ENCODE measurements around the gene FLT3LG.
"Not testable (repeated sequence)": the region's sequence is repeated elsewhere in the genome, so short reads cannot be mapped to it uniquely, and the experiment has no call there.

FLT3LG gene

GRCh38 chr19:49441960-49442350 is 32.1 kb upstream of the FLT3LG start:
- no peak overlapping the region for H3K9ac ChIP-seq (ENCODE audit: low read length)
- peaks cover 3% of the 10 kb centered on the region for H3K4me1 ChIP-seq (ENCODE audit: control insufficient read depth, low read depth, low read length)
- H3K4me3 ChIP-seq (ENCODE audit: low read length) = peak overlapping the region; percentile 52
- H3K9me3 ChIP-seq (ENCODE audit: control insufficient read depth, low read depth, low read length) = no peaks in the 10 kb centered on the region
- peaks cover 5% of the 10 kb centered on the region for H3K36me3 ChIP-seq (ENCODE audit: control insufficient read depth, low read depth, low read length)
- H3K27ac ChIP-seq (ENCODE audit: low read length) = no peak overlapping the region
- H3K27me3 ChIP-seq (ENCODE audit: control insufficient read depth, insufficient read depth, low read length) = peaks cover 53% of the 10 kb centered on the region

GRCh38 chr19:49442354-49442753 is 31.7 kb upstream of the FLT3LG start:
- peaks cover 5% of the 10 kb centered on the region for H3K36me3 ChIP-seq (ENCODE audit: control insufficient read depth, low read depth, low read length)
- H3K9ac ChIP-seq (ENCODE audit: low read length) = no peak overlapping the region
- peaks cover 49% of the 10 kb centered on the region for H3K27me3 ChIP-seq (ENCODE audit: control insufficient read depth, insufficient read depth, low read length)
- H3K4me1 ChIP-seq (ENCODE audit: control insufficient read depth, low read depth, low read length) = peaks cover 3% of the 10 kb centered on the region
- H3K4me3 ChIP-seq (ENCODE audit: low read length) = peak overlapping the region; percentile 52
- no peaks in the 10 kb centered on the region for H3K9me3 ChIP-seq (ENCODE audit: control insufficient read depth, low read depth, low read length)
- H3K27ac ChIP-seq (ENCODE audit: low read length) = no peak overlapping the region

DNA sequence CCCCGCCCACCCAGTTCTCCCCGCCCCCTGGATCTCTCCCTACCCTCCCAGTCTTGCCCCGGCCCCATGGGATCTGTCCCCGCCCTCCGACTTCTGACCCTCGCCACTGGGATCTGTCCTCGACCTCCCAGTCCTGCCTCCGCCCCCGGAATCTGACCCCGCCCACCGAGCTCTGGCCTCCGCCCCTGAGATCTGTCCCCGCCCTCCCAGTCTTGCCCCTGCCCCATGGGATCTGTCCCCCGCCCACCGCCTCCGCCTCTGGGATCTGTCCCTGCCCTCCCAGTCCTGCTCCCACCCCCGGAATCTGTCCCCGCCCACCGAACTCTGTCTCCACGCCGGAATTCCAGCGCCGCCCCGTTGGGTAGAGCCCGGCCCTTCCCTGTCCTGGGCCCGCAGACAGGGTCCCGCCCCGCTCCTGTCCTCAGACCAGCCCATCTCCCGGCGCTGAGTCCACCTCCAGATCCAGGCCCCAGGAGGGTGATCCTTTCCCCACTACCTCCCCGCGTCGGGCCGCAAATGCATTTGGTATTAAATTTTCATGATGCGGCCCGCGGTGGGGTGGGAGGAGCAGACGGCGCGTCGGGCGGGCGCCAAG is 31.1 kb upstream of the FLT3LG start:
- Histone ChIP-seq H3K36me3 (ENCODE audit: control insufficient read depth, low read depth, low read length) (peaks cover 5% of the 10 kb centered on the region), H3K27me3 (ENCODE audit: control insufficient read depth, insufficient read depth, low read length) (peaks cover 44% of the 10 kb centered on the region), H3K4me3 (ENCODE audit: low read length) (peak overlapping the region; percentile 78), H3K27ac (ENCODE audit: low read length) (no peak overlapping the region), H3K9ac (ENCODE audit: low read length) (peak overlapping the region; percentile 46), H3K9me3 (ENCODE audit: control insufficient read depth, low read depth, low read length) (no peaks in the 10 kb centered on the region), H3K4me1 (ENCODE audit: control insufficient read depth, low read depth, low read length) (peaks cover 3% of the 10 kb centered on the region)

GRCh38 chr19:49443366-49444099 is 30.5 kb upstream of the FLT3LG start:
- Histone ChIP-seq H3K4me1 (ENCODE audit: control insufficient read depth, low read depth, low read length) (peaks cover 3% of the 10 kb centered on the region), H3K27me3 (ENCODE audit: control insufficient read depth, insufficient read depth, low read length) (peaks cover 38% of the 10 kb centered on the region), H3K4me3 (ENCODE audit: low read length) (peak overlapping the region; percentile 78), H3K9me3 (ENCODE audit: control insufficient read depth, low read depth, low read length) (no peaks in the 10 kb centered on the region), H3K36me3 (ENCODE audit: control insufficient read depth, low read depth, low read length) (peaks cover 5% of the 10 kb centered on the region), H3K9ac (ENCODE audit: low read length) (peak overlapping the region; percentile 46), H3K27ac (ENCODE audit: low read length) (no peak overlapping the region)

- not testable (repeated sequence) for H3K4me1 ChIP-seq (ENCODE audit: control insufficient read depth, low read depth, low read length); H3K36me3 ChIP-seq (ENCODE audit: control insufficient read depth, low read depth, low read length); H3K9me3 ChIP-seq (ENCODE audit: control insufficient read depth, low read depth, low read length); H3K9ac ChIP-seq (ENCODE audit: low read length); H3K27ac ChIP-seq (ENCODE audit: low read length)
- Histone ChIP-seq H3K27me3 (ENCODE audit: control insufficient read depth, insufficient read depth, low read length) (peaks cover 31% of the 10 kb centered on the region), H3K4me3 (ENCODE audit: low read length) (peak overlapping the region; percentile 78)
Observed at GRCh38 chr19:49444100-49444700, 29.8 kb upstream of the FLT3LG start.

GRCh38 chr19:49445997-49446396 is 28.0 kb upstream of the FLT3LG start:
- H3K9me3 ChIP-seq (ENCODE audit: control insufficient read depth, low read depth, low read length) = no peaks in the 10 kb centered on the region
- peaks cover 9% of the 10 kb centered on the region for H3K36me3 ChIP-seq (ENCODE audit: control insufficient read depth, low read depth, low read length)
- H3K27ac ChIP-seq (ENCODE audit: low read length) = no peak overlapping the region
- H3K4me1 ChIP-seq (ENCODE audit: control insufficient read depth, low read depth, low read length) = peaks cover 3% of the 10 kb centered on the region
- no peak overlapping the region for H3K4me3 ChIP-seq (ENCODE audit: low read length)
- H3K9ac ChIP-seq (ENCODE audit: low read length) = no peak overlapping the region
- peaks cover 13% of the 10 kb centered on the region for H3K27me3 ChIP-seq (ENCODE audit: control insufficient read depth, insufficient read depth, low read length)

- no peaks in the 10 kb centered on the region for H3K27me3 ChIP-seq (ENCODE audit: control insufficient read depth, insufficient read depth, low read length)
- no peaks in the 10 kb centered on the region for H3K9me3 ChIP-seq (ENCODE audit: control insufficient read depth, low read depth, low read length)
- peaks cover 9% of the 10 kb centered on the region for H3K36me3 ChIP-seq (ENCODE audit: control insufficient read depth, low read depth, low read length)
- H3K4me3 ChIP-seq (ENCODE audit: low read length) = no peak overlapping the region
- H3K4me1 ChIP-seq (ENCODE audit: control insufficient read depth, low read depth, low read length) = no peaks in the 10 kb centered on the region
- H3K27ac ChIP-seq (ENCODE audit: low read length) = no peak overlapping the region
- no peak overlapping the region for H3K9ac ChIP-seq (ENCODE audit: low read length)
Observed at GRCh38 chr19:49447485-49448431, 26.3 kb upstream of the FLT3LG start.

GRCh38 chr19:49448432-49448786 is 25.6 kb upstream of the FLT3LG start:
- Histone ChIP-seq H3K4me3 (ENCODE audit: low read length) (no peak overlapping the region), H3K36me3 (ENCODE audit: control insufficient read depth, low read depth, low read length) (peaks cover 9% of the 10 kb centered on the region), H3K27me3 (ENCODE audit: control insufficient read depth, insufficient read depth, low read length) (no peaks in the 10 kb centered on the region), H3K27ac (ENCODE audit: low read length) (no peak overlapping the region), H3K9ac (ENCODE audit: low read length) (no peak overlapping the region), H3K9me3 (ENCODE audit: control insufficient read depth, low read depth, low read length) (no peaks in the 10 kb centered on the region), H3K4me1 (ENCODE audit: control insufficient read depth, low read depth, low read length) (no peaks in the 10 kb centered on the region)

- Histone ChIP-seq H3K27ac (ENCODE audit: low read length) (no peak overlapping the region), H3K4me3 (ENCODE audit: low read length) (peak overlapping the region; percentile 89), H3K9me3 (ENCODE audit: control insufficient read depth, low read depth, low read length) (no peaks in the 10 kb centered on the region), H3K4me1 (ENCODE audit: control insufficient read depth, low read depth, low read length) (peaks cover 4% of the 10 kb centered on the region), H3K36me3 (ENCODE audit: control insufficient read depth, low read depth, low read length) (peaks cover 9% of the 10 kb centered on the region), H3K27me3 (ENCODE audit: control insufficient read depth, insufficient read depth, low read length) (no peaks in the 10 kb centered on the region), H3K9ac (ENCODE audit: low read length) (no peak overlapping the region)
Observed at GRCh38 chr19:49450405-49450804, 23.6 kb upstream of the FLT3LG start.

DNA sequence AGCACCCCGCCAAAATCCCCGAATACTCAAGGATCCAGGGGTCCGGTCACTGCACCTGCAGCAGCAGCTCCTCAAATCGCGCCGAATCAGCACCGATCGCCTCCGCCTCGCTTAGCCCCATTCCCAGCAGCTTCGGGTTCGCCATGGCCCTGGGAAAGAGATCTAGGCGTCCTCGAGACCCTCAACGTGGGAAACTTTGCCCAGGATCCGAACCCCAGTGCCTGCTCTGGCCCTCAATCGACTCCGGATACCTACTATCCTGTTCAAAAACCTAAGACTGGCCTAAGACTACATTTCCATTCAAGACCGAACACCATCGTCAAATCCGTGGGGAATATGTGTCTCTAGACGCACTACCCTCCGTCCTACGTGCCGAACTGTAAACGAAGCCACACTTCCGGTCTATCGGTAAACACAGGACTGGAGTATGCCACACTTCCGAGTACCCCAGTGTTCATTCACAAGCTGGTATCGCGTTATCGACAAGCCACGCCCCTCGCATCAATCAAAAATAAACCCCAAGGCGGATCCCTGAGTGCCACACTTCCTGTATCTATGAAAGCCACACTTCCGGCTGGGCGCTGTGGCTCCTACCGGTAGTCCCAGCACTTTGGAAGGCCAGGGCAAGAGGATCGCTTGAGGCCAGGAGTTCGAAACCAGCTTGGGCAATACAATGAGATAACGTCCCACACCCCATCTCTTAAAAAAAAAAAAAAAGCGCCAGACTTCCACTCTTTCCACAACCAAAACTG is 22.4 kb upstream of the FLT3LG start, which contains the start of gene PIH1D1:
PIH1D1 (minus strand) TSS at position 385 of the 752 bp plus-strand sequence; CDS start at position 145, 240 bp downstream.
- Histone ChIP-seq H3K4me1 (ENCODE audit: control insufficient read depth, low read depth, low read length) (peaks cover 4% of the 10 kb centered on the region), H3K9ac (ENCODE audit: low read length) (peak within 1 kb of the TSS; percentile 100), H3K27me3 (ENCODE audit: control insufficient read depth, insufficient read depth, low read length) (no peaks in the 10 kb centered on the region), H3K9me3 (ENCODE audit: control insufficient read depth, low read depth, low read length) (no peaks in the 10 kb centered on the region), H3K27ac (ENCODE audit: low read length) (peak within 1 kb of the TSS; percentile 72), H3K4me3 (ENCODE audit: low read length) (peak within 1 kb of the TSS; percentile 100), H3K36me3 (ENCODE audit: control insufficient read depth, low read depth, low read length) (peaks cover 5% of the 10 kb centered on the region)
